Central memory CD8-positive, alpha-beta T cell (primary cell): Measurements from ENCODE around the gene LOXHD1.

ENCODE experiments used
- ATAC-seq: fragments of 150-1000 bp; cut with Tn5 transposase; replicated peaks from 2 replicates; pipeline ENCODE4 v1.10.0; 2022; ENCODE audit warnings: mild to moderate bottlenecking, moderate FRiP score, moderate number of reproducible peaks; ENCODE audit not compliant: poor library complexity, severe bottlenecking; ENCODE audit errors: extremely low read depth
- DNase-seq, 2 donors: peaks; one replicate each; pipeline ENCODE4 v3.0.0; 2021; ENCODE audit warnings: low spot score in 2 of 2
- H3K27ac Mint-ChIP-seq: one replicate; pipeline ENCODE4 v1.8.0; 2022; ENCODE audit warnings: low read depth, mild to moderate bottlenecking, moderate library complexity, mixed read lengths
- H3K27me3 Mint-ChIP-seq: one replicate; pipeline ENCODE4 v1.8.0; 2022; ENCODE audit warnings: mixed read lengths
- H3K36me3 Mint-ChIP-seq: one replicate; pipeline ENCODE4 v1.8.0; 2022; ENCODE audit warnings: mild to moderate bottlenecking, moderate library complexity, mixed read lengths; ENCODE audit not compliant: insufficient read depth
- H3K4me1 Mint-ChIP-seq: one replicate; pipeline ENCODE4 v1.8.0; 2022; ENCODE audit warnings: mixed read lengths
- H3K4me3 Mint-ChIP-seq: one replicate; pipeline ENCODE4 v1.8.0; 2022; ENCODE audit warnings: mild to moderate bottlenecking, moderate library complexity, mixed read lengths
- H3K9me3 Mint-ChIP-seq: one replicate; pipeline ENCODE4 v1.8.0; 2022; ENCODE audit warnings: mixed read lengths

The LOXHD1 gene

DNA sequence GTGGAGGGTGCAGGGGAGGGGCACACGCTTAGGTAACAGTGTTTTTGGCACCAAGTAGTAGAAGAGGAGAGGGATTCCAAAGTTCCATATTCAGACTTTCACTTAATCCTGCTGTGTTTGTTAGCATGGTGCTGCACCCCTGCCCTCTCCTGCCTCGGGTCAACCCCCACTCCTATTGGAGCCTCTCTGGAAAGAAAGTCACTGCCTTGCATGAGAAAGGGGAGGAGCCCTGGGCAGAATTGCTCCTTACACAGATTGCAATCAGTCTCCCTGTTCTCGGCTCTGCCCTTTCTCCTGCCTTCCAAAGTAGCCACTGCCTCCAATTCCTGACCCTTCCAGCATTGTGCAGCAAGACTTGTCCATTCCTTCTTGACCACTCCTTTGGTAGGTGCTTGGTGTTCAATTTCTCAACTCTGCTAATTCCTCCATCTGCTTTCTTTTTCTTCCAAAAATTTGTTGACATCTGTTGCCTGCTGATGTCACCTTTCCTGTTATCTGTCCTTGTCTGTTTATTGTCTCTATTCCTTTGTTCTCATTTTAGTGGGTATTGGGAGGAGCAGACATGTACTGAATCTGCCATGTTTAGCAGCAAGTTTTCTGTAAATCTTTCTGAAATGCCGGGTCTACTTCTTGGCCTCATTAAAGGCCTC, 225.4 kb downstream of the LOXHD1 start:
- H3K4me1 Mint-ChIP-seq = no peaks in the 10 kb centered on the region
- DNase-seq (no peak), ATAC-seq (no peak)
- no peak overlapping the region for H3K4me3 Mint-ChIP-seq
- no peak overlapping the region for H3K27ac Mint-ChIP-seq
- no peaks in the 10 kb centered on the region for H3K36me3 Mint-ChIP-seq
- H3K9me3 Mint-ChIP-seq = no peaks in the 10 kb centered on the region
- peaks cover 56% of the 10 kb centered on the region for H3K27me3 Mint-ChIP-seq

GRCh38 chr18:46429649-46430224, 227.3 kb downstream of the LOXHD1 start:
- no peaks in the 10 kb centered on the region for H3K9me3 Mint-ChIP-seq
- ATAC-seq (no peak), DNase-seq (no peak)
- H3K4me1 Mint-ChIP-seq = no peaks in the 10 kb centered on the region
- H3K27ac Mint-ChIP-seq = no peak overlapping the region
- no peak overlapping the region for H3K4me3 Mint-ChIP-seq
- peaks cover 53% of the 10 kb centered on the region for H3K27me3 Mint-ChIP-seq
- no peaks in the 10 kb centered on the region for H3K36me3 Mint-ChIP-seq

GRCh38 chr18:46429130-46429529, 227.9 kb downstream of the LOXHD1 start:
- Mint-ChIP-seq H3K4me1 (no peaks in the 10 kb centered on the region), H3K27me3 (peaks cover 47% of the 10 kb centered on the region), H3K9me3 (no peaks in the 10 kb centered on the region), H3K36me3 (no peaks in the 10 kb centered on the region), H3K4me3 (no peak overlapping the region), H3K27ac (peak overlapping the region; percentile 11)
- DNase-seq (no peak), ATAC-seq (no peak)

- Mint-ChIP-seq H3K27ac (peak overlapping the region; percentile 11), H3K4me1 (no peaks in the 10 kb centered on the region), H3K36me3 (no peaks in the 10 kb centered on the region), H3K9me3 (no peaks in the 10 kb centered on the region), H3K4me3 (no peak overlapping the region), H3K27me3 (peaks cover 45% of the 10 kb centered on the region)
- ATAC-seq = no peak
- no peak for DNase-seq
Measured at GRCh38 chr18:46428368-46428767, 228.7 kb downstream of the LOXHD1 start.

- Mint-ChIP-seq H3K4me1 (no peaks in the 10 kb centered on the region), H3K27ac (no peak overlapping the region), H3K36me3 (no peaks in the 10 kb centered on the region), H3K4me3 (no peak overlapping the region), H3K9me3 (no peaks in the 10 kb centered on the region), H3K27me3 (peaks cover 45% of the 10 kb centered on the region)
- ATAC-seq (no peak), DNase-seq (no peak)
Measured at GRCh38 chr18:46427216-46427995, 229.6 kb downstream of the LOXHD1 start.
